BE2C (cell line): ENCODE results near the gene PGP.

Experiments
- DNase-seq: peaks from one replicate; pipeline ENCODE4 v3.0.0-alpha.2; 2020
- H3K27me3 ChIP-seq: fragments of 250-450 bp; sonication (Bioruptor Pico); 2 replicates; pipeline ENCODE4 v1.5.1; 2020; ENCODE audit warnings: mild to moderate bottlenecking
- H3K36me3 ChIP-seq: fragments of 250-450 bp; sonication (Bioruptor Pico); 2 replicates; pipeline ENCODE4 v1.5.1; 2020; ENCODE audit warnings: mild to moderate bottlenecking
- H3K4me1 ChIP-seq: fragments of 250-450 bp; sonication (Bioruptor Pico); 2 replicates; pipeline ENCODE4 v1.5.1; 2020
- H3K4me3 ChIP-seq: 2 replicates; pipeline ENCODE4 v1.5.1; 2011; ENCODE audit warnings: low read depth, low read length
- H3K9me3 ChIP-seq: fragments of 250-450 bp; sonication (Bioruptor Pico); 2 replicates; pipeline ENCODE4 v1.5.1; 2020
- CTCF ChIP-seq: IDR thresholded peaks from 2 replicates; pipeline ENCODE4 v1.5.1; 2012; ENCODE audit warnings: mild to moderate bottlenecking, low read depth, low read length

The PGP gene

GRCh38 chr16:2238838-2239675, 24.4 kb upstream of the PGP start:
- H3K9me3 ChIP-seq = no peaks in the 10 kb centered on the region
- TF ChIP-seq CTCF = no peak
- peaks cover 35% of the 10 kb centered on the region for H3K36me3 ChIP-seq
- H3K27me3 ChIP-seq = no peaks in the 10 kb centered on the region
- no peak for DNase-seq
- no peak overlapping the region for H3K4me3 ChIP-seq
- no peaks in the 10 kb centered on the region for H3K4me1 ChIP-seq

- Histone ChIP-seq H3K9me3 (no peaks in the 10 kb centered on the region), H3K27me3 (no peaks in the 10 kb centered on the region), H3K4me1 (no peaks in the 10 kb centered on the region), H3K36me3 (peaks cover 35% of the 10 kb centered on the region), H3K4me3 (no peak overlapping the region)
- DNase-seq = no peak
- TF ChIP-seq CTCF = no peak
These were observed 23.7 kb upstream of the PGP start for GRCh38 chr16:2238150-2238837.

GRCh38 chr16:2237493-2238149, 23.0 kb upstream of the PGP start:
- Histone ChIP-seq H3K4me3 (no peak overlapping the region), H3K9me3 (no peaks in the 10 kb centered on the region), H3K27me3 (no peaks in the 10 kb centered on the region), H3K4me1 (no peaks in the 10 kb centered on the region), H3K36me3 (peaks cover 35% of the 10 kb centered on the region)
- DNase-seq = no peak
- no peak for TF ChIP-seq CTCF

GRCh38 chr16:2237102-2237482, 22.5 kb upstream of the PGP start:
- Histone ChIP-seq H3K9me3 (no peaks in the 10 kb centered on the region), H3K27me3 (no peaks in the 10 kb centered on the region), H3K4me1 (no peaks in the 10 kb centered on the region), H3K36me3 (peaks cover 35% of the 10 kb centered on the region), H3K4me3 (no peak overlapping the region)
- no peak for DNase-seq
- no peak for TF ChIP-seq CTCF

GRCh38 chr16:2236337-2237101, 21.9 kb upstream of the PGP start, which contains the start of gene DNASE1L2:
Gene DNASE1L2 (plus strand): TSS chr16:2236444. CDS start chr16:2236817, 373 bp downstream.
- TF ChIP-seq CTCF = no peak
- H3K9me3 ChIP-seq = no peaks in the 10 kb centered on the region
- H3K4me1 ChIP-seq = no peaks in the 10 kb centered on the region
- H3K4me3 ChIP-seq = no peak within 1 kb of the TSS
- no peaks in the 10 kb centered on the region for H3K27me3 ChIP-seq
- no peak for DNase-seq
- H3K36me3 ChIP-seq = peaks cover 40% of the 10 kb centered on the region
